Psoas muscle (tissue), 8 donors: Measurements from ENCODE around the gene CCDC51. TPM values are rescaled to one million over a fixed set of nuclear protein-coding genes. Genes with fewer than 3 reads are reported as not detected.

Experiments used
- ATAC-seq, 4 donors: fragments of 200-7000 bp; cut with Tn5 transposase; one replicate each; pipeline ENCODE4 v1.9.1; 2020; ENCODE audit warnings: moderate library complexity in 3 of 4, mild to moderate bottlenecking in 2 of 4
- DNase-seq, 2 donors: peaks; one replicate each; pipeline ENCODE4 v3.0.0-alpha.2; 2020
- H3K27ac ChIP-seq: fragments of 200-600 bp; one replicate; pipeline ENCODE4 v1.8.0; 2022
- H3K27me3 ChIP-seq, 3 donors: fragments of 200-600 bp in 1 of 3; one replicate each; pipeline versions ENCODE4 v1.6.1 to v1.8.0; 2013 to 2022; ENCODE audit warnings: low read length in 2 of 3, mild to moderate bottlenecking in 2 of 3, moderate library complexity in 1 of 3; ENCODE audit not compliant: insufficient read depth in 3 of 3
- H3K36me3 ChIP-seq, 2 donors: fragments of 200-600 bp in 1 of 2; one replicate each; pipeline versions ENCODE4 v1.6.1 to v1.8.0; 2013 to 2022; ENCODE audit warnings: low read depth in 1 of 2, mild to moderate bottlenecking in 1 of 2, moderate library complexity in 1 of 2; ENCODE audit not compliant: insufficient read depth in 1 of 2
- H3K4me1 ChIP-seq: fragments of 200-600 bp; one replicate; pipeline ENCODE4 v1.8.0; 2022
- H3K4me3 ChIP-seq: fragments of 200-600 bp; one replicate; pipeline ENCODE4 v1.8.0; 2022; ENCODE audit warnings: mild to moderate bottlenecking
- H3K9me3 ChIP-seq: fragments of 200-600 bp; one replicate; pipeline ENCODE4 v1.8.0; 2022
- WGBS, 3 donors: extraction: QIAGEN DNeasy Blood & Tissue Kit; methylation state at CpG; one replicate each; pipeline versions ENCODE4 v1.1.6 to v1.1.7; 2013; 5-methylcytosine and 5-hydroxymethylcytosine counted together
- intact Hi-C, 2 donors: fragments of 100-400 bp; cut with DNase I; formaldehyde crosslinking; loops; one replicate each; pipeline versions ENCODE4 v1.11.0 to v1.14.2; 2022
- polyA plus RNA-seq, 3 donors: library from polyadenylated mRNA; stranded (reverse); fragments of 200-250 nt; gene quantifications; one replicate each; pipeline ENCODE4 v1.2.3, GENCODE V29; 2013
- total RNA-seq, 4 donors: library from RNA; stranded (reverse); fragmentation: NEBNext Ultra II Directional in 2 of 4; extraction: Animal tissue kit (Norgen Biotek cat#: 25700) in 2 of 4; gene quantifications; one replicate each; pipeline versions ENCODE4 v1.2.1 to v1.2.4, GENCODE V29; 2021 to 2023
- TF ChIP-seq, protein P1 (sequence below): fragments of 200-600 bp; IDR thresholded peaks from one replicate; pipeline ENCODE4 v1.8.0; 2022; ENCODE audit warnings: antibody characterized with exemption
- donor health status: healthy with polysubstance abuse.
- donor health status: DM: no; HTN: no; CAD: no; lungs with moderate emphysema.
- donor health status: Bipolar disorder and iron deficiency.
- donor health status: healthy.
- donor health status: DM: yes; HTN: yes; CAD: no.
- donor health status: DM: no; HTN: no; CAD: no.
- donor health status: DM: no; HTN: no; CAD: no.
- donor health status: DM: yes; HTN: yes; CAD: no.

CCDC51 gene
- total and polyA plus RNA-seq, 7 donors, result 5.3 to 19.6 (median 7.7) TPM

DNA sequence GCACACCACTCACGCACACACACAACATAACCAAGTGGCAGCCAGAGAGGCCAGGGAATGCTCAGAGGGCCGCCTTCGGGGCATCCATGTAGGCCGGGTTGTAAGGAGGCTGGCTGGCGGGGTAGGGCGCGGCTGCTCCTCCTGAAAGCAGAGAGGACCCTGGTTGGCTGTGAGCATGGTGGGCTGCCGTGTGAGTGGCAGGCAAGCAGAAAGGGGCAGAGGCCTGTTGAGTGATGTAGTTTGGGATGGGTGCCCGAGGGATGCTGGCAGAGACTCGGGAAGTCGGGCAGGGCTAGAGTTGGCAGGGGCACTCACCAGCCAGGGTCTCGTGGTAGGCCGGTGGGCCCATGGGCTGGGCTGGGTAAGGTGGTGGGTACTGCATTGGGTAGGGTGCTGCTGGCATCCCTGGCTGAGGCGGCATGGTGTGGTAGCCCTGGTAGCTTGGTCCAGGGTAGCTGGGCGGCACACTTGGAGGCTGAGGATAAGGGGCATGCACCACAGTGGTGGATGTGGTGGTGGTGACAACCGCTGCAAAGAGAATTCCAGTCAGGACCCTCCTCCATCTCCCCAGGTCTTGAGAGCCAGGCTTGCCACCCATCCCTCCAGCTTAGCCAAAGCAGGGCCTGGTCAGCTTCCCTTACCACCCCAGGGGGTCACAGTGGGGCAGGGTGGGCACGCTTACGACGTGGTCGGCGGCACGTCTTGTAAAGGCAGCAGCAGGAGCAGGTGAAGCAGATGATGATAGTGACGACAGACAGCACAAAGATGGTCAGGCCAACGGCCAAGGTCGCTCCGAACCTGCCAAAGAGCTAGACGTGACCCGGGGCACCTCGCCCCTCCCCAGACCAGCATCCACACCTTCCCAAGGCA, 29.4 kb upstream of the CCDC51 start:
- Histone ChIP-seq H3K4me3 (no peak overlapping the region), H3K27ac (peak overlapping the region; percentile 20), H3K27me3 (no peaks in the 10 kb centered on the region), H3K36me3 (peaks cover 0 to 20% of the 10 kb centered on the region in 2 donors), H3K9me3 (no peaks in the 10 kb centered on the region), H3K4me1 (peaks cover 43% of the 10 kb centered on the region)
- intact Hi-C loops, result loop anchor here (5.0 to 10.0 kb wide), 2 partner anchors 38 to 216 kb away; partner anchors contain the start of gene NCKIPSD (in 1 of the 2)
- no peak for DNase-seq
- TF ChIP-seq, protein P1, sequence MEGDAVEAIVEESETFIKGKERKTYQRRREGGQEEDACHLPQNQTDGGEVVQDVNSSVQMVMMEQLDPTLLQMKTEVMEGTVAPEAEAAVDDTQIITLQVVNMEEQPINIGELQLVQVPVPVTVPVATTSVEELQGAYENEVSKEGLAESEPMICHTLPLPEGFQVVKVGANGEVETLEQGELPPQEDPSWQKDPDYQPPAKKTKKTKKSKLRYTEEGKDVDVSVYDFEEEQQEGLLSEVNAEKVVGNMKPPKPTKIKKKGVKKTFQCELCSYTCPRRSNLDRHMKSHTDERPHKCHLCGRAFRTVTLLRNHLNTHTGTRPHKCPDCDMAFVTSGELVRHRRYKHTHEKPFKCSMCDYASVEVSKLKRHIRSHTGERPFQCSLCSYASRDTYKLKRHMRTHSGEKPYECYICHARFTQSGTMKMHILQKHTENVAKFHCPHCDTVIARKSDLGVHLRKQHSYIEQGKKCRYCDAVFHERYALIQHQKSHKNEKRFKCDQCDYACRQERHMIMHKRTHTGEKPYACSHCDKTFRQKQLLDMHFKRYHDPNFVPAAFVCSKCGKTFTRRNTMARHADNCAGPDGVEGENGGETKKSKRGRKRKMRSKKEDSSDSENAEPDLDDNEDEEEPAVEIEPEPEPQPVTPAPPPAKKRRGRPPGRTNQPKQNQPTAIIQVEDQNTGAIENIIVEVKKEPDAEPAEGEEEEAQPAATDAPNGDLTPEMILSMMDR, result no peak
- ATAC-seq, result no peak
- WGBS, 3 donors, result 54 to 76% (median 61%) methylated on average over 28 to 29 of the region's 29 CpGs

GRCh38 chr3:48468329-48468731, 28.4 kb upstream of the CCDC51 start:
- Histone ChIP-seq H3K27me3 (no peaks in the 10 kb centered on the region), H3K36me3 (peaks cover 0 to 20% of the 10 kb centered on the region in 2 donors), H3K4me3 (peak overlapping the region; percentile 77), H3K4me1 (peaks cover 43% of the 10 kb centered on the region), H3K9me3 (no peaks in the 10 kb centered on the region), H3K27ac (no peak overlapping the region)
- WGBS, 3 donors, result 49 to 61% (median 50%) methylated on average over 8 of the region's 8 CpGs
- ATAC-seq (no peak), DNase-seq (no peak)
- TF ChIP-seq, protein P1, result no peak
- intact Hi-C loops, result loop anchor here (5.0 to 10.0 kb wide), 2 partner anchors 39 to 216 kb away; partner anchors contain the start of gene NCKIPSD (in 1 of the 2)

- intact Hi-C loops, result loop anchor here (5.0 to 10.0 kb wide), 2 partner anchors 40 to 217 kb away; partner anchors contain the start of gene NCKIPSD (in 1 of the 2)
- WGBS, 3 donors, result 50 to 57% (median 52%) methylated on average over 7 of the region's 7 CpGs
- Histone ChIP-seq H3K27me3 (no peaks in the 10 kb centered on the region), H3K27ac (peak overlapping the region; percentile 99), H3K4me3 (peak overlapping the region; percentile 77), H3K4me1 (peaks cover 43% of the 10 kb centered on the region), H3K9me3 (no peaks in the 10 kb centered on the region), H3K36me3 (peaks cover 0 to 20% of the 10 kb centered on the region in 2 donors)
- no peak for ATAC-seq
- TF ChIP-seq, protein P1, result no peak
- DNase-seq, result no peak
These were observed 27.8 kb upstream of the CCDC51 start for GRCh38 chr3:48467473-48468267.

DNA sequence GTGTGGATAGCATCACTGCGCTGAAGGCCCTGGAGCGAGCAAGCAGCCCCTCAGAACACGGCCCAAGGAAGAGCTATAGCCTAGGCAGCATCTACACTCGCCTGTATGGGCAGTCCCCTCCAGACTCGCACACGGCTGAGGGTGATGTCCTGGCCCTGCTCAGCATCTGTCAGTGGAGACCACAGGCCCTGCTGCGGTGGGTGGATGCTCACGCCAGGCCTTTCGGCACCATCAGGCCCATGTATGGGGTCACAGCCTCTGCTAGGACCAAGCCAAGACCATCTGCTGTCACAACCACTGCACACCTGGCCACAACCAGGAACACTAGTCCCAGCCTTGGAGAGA, 27.2 kb upstream of the CCDC51 start:
- 48 to 50% (median 50%) methylated on average over 9 of the region's 9 CpGs for WGBS, 3 donors
- Histone ChIP-seq H3K27me3 (no peaks in the 10 kb centered on the region), H3K27ac (peak overlapping the region; percentile 99), H3K9me3 (no peaks in the 10 kb centered on the region), H3K4me1 (peaks cover 40% of the 10 kb centered on the region), H3K36me3 (peaks cover 0 to 20% of the 10 kb centered on the region in 2 donors), H3K4me3 (peak overlapping the region; percentile 77)
- TF ChIP-seq, protein P1, result no peak
- intact Hi-C loops, result loop anchor here (5.0 to 10.0 kb wide), 2 partner anchors 40 to 218 kb away; partner anchors contain the start of gene NCKIPSD (in 1 of the 2)
- no peak for DNase-seq
- no peak for ATAC-seq
